Measurements from ENCODE around the gene SHD. TPM values are rescaled to one million over a fixed set of nuclear protein-coding genes. Genes with fewer than 3 reads are reported as not detected.
"Not testable (repeated sequence)": the region's sequence is repeated elsewhere in the genome, so short reads cannot be mapped to it uniquely, and the experiment has no call there.

Gene SHD
- total and polyA plus RNA-seq, 9 of the 15 experiments (the other 6 are each of a cell fraction or from before 2014, with no cell fraction given), result 0.05 to 0.62 (median 0.15) TPM; not detected in 5

DNA sequence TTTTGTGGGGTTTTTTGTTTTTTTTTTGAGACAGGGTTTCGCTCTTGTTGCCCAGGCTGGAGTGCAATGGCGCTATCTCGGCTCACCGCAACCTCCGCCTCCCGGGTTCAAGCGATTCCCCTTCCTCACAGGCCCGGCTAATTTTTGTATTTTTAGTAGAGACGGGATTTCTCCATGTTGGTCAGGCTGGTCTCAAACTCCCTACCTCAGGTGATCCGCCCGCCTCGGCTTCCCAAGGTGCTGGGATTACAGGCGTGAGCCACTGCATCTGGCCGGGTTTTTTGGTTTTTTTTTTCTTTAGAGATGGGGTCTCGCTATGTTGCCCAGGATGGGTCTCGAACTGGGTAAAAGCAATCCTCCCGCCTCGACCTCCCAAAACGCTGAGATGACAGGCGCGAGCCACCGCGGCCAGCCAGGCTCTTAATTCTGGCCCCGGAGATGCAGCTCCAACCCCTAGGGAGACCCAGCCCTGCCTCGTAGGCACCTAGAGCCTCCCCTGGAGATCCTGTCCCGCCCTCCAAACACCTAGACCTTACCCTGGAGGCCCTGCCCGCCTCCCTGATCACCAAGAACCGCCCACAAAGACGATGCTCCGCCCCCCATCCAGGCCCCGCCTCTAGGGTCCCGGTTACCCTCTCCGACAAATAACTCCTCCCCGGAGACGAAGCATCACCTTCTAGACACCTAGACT, 50.1 kb downstream of the SHD start (continued):
- peak in 1 of 3 experiments; percentile 13 for TF ChIP-seq YY1 (IDR thresholded peaks at IDR 0.05; ENCODE audit: borderline replicate concordance in 1 of 3, control insufficient read depth in 1 of 3, extremely low read depth in 1 of 3, insufficient read depth in 3 of 3, insufficient read length in 1 of 3, insufficient replicate concordance in 2 of 3, low read depth in 1 of 3, low read length in 2 of 3)
- TF ChIP-seq ZBTB7A (IDR thresholded peaks at IDR 0.05; ENCODE audit: borderline replicate concordance, control insufficient read depth, low read depth, low read length), result peak; percentile 48; the same call in 1 of the 2 replicates
- TF ChIP-seq TAF1 (IDR thresholded peaks at IDR 0.05; ENCODE audit: control insufficient read depth, extremely low read depth, insufficient read depth, low read length, severe bottlenecking), result peak; percentile 18
- TF ChIP-seq, protein P1, sequence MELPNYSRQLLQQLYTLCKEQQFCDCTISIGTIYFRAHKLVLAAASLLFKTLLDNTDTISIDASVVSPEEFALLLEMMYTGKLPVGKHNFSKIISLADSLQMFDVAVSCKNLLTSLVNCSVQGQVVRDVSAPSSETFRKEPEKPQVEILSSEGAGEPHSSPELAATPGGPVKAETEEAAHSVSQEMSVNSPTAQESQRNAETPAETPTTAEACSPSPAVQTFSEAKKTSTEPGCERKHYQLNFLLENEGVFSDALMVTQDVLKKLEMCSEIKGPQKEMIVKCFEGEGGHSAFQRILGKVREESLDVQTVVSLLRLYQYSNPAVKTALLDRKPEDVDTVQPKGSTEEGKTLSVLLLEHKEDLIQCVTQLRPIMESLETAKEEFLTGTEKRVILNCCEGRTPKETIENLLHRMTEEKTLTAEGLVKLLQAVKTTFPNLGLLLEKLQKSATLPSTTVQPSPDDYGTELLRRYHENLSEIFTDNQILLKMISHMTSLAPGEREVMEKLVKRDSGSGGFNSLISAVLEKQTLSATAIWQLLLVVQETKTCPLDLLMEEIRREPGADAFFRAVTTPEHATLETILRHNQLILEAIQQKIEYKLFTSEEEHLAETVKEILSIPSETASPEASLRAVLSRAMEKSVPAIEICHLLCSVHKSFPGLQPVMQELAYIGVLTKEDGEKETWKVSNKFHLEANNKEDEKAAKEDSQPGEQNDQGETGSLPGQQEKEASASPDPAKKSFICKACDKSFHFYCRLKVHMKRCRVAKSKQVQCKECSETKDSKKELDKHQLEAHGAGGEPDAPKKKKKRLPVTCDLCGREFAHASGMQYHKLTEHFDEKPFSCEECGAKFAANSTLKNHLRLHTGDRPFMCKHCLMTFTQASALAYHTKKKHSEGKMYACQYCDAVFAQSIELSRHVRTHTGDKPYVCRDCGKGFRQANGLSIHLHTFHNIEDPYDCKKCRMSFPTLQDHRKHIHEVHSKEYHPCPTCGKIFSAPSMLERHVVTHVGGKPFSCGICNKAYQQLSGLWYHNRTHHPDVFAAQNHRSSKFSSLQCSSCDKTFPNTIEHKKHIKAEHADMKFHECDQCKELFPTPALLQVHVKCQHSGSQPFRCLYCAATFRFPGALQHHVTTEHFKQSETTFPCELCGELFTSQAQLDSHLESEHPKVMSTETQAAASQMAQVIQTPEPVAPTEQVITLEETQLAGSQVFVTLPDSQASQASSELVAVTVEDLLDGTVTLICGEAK (IDR thresholded peaks at IDR 0.05), result peak; percentile 74; the same call in 1 of the 2 replicates
- TF ChIP-seq, protein P1 (CRISPR knock-in tag; IDR thresholded peaks at IDR 0.05), result not testable (repeated sequence)
- TF ChIP-seq, protein P2, sequence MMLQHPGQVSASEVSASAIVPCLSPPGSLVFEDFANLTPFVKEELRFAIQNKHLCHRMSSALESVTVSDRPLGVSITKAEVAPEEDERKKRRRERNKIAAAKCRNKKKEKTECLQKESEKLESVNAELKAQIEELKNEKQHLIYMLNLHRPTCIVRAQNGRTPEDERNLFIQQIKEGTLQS (IDR thresholded peaks at IDR 0.05), result not testable (repeated sequence)
- TF ChIP-seq, protein P2 (CRISPR knock-in tag; conservative IDR thresholded peaks at IDR 0.05), result peak; percentile 30; the same call in 1 of the 2 replicates
- TF ChIP-seq, protein P3, sequence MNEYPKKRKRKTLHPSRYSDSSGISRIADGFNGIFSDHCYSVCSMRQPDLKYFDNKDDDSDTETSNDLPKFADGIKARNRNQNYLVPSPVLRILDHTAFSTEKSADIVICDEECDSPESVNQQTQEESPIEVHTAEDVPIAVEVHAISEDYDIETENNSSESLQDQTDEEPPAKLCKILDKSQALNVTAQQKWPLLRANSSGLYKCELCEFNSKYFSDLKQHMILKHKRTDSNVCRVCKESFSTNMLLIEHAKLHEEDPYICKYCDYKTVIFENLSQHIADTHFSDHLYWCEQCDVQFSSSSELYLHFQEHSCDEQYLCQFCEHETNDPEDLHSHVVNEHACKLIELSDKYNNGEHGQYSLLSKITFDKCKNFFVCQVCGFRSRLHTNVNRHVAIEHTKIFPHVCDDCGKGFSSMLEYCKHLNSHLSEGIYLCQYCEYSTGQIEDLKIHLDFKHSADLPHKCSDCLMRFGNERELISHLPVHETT (CRISPR knock-in tag; conservative IDR thresholded peaks at IDR 0.05 in 1 of 2, IDR thresholded peaks at IDR 0.05 in 1 of 2), result 0 out of 4 replicates have a peak, but pooled peaks of 1 of the 2 experiments have one; percentile 0
